Activated CD8-positive, alpha-beta T cell treated with anti-CD3 and anti-CD28 coated beads for 36 hours (primary cell): ENCODE data around the gene MYO1D. TPM values are rescaled to one million over a fixed set of nuclear protein-coding genes. Genes with fewer than 3 reads are reported as not detected.

ENCODE experiments used
- ATAC-seq: fragments of 200-7000 bp; cut with Tn5 transposase; one replicate; pipeline ENCODE4 v1.10.0; 2021; ENCODE audit warnings: mild to moderate bottlenecking, moderate library complexity
- CTCF ChIA-PET: fragments of 350-600 bp; sonication (Branson Sonifier 250); formaldehyde crosslinking; loops from one replicate; lab custom pipeline; 2021; ENCODE audit warnings: antibody characterized with exemption; lab: Charles Lee
- POLR2A ChIA-PET: fragments of 350-600 bp; sonication (Branson Sonifier 250); formaldehyde crosslinking; loops from one replicate; lab custom pipeline; 2021; ENCODE audit warnings: antibody characterized with exemption; lab: Charles Lee
- DNase-seq: peaks from one replicate; pipeline ENCODE4 v3.0.0-alpha.2; 2020
- H3K27ac Mint-ChIP-seq: one replicate; pipeline ENCODE4 v1.8.0; 2021; ENCODE audit warnings: mild to moderate bottlenecking, mixed read lengths
- H3K27me3 Mint-ChIP-seq: one replicate; pipeline ENCODE4 v1.8.0; 2021; ENCODE audit warnings: mixed read lengths
- H3K36me3 Mint-ChIP-seq: one replicate; pipeline ENCODE4 v1.8.0; 2021; ENCODE audit warnings: low read depth, mixed read lengths
- H3K4me1 Mint-ChIP-seq: one replicate; pipeline ENCODE4 v1.8.0; 2021; ENCODE audit warnings: low read depth, mixed read lengths
- H3K4me3 Mint-ChIP-seq: one replicate; pipeline ENCODE4 v1.8.0; 2021; ENCODE audit warnings: mild to moderate bottlenecking, moderate library complexity, mixed read lengths
- H3K9me3 Mint-ChIP-seq: one replicate; pipeline ENCODE4 v1.8.0; 2021; ENCODE audit warnings: mixed read lengths
- CTCF ChIP-seq: fragments of 200-600 bp; IDR thresholded peaks from one replicate; pipeline ENCODE4 v1.8.0; 2022; ENCODE audit warnings: antibody characterized with exemption, mild to moderate bottlenecking
- intact Hi-C: fragments of 100-400 bp; cut with micrococcal nuclease; formaldehyde crosslinking; loops from one replicate; pipeline ENCODE4 v1.10.0; 2022
- total RNA-seq, 2 experiments: library from RNA; stranded (reverse); gene quantifications; one replicate each; pipeline ENCODE4 v1.2.3, GENCODE V29; 2021

The MYO1D gene
- total RNA-seq, 2 experiments from 2014 or later = 8.3 to 9.2 TPM

DNA sequence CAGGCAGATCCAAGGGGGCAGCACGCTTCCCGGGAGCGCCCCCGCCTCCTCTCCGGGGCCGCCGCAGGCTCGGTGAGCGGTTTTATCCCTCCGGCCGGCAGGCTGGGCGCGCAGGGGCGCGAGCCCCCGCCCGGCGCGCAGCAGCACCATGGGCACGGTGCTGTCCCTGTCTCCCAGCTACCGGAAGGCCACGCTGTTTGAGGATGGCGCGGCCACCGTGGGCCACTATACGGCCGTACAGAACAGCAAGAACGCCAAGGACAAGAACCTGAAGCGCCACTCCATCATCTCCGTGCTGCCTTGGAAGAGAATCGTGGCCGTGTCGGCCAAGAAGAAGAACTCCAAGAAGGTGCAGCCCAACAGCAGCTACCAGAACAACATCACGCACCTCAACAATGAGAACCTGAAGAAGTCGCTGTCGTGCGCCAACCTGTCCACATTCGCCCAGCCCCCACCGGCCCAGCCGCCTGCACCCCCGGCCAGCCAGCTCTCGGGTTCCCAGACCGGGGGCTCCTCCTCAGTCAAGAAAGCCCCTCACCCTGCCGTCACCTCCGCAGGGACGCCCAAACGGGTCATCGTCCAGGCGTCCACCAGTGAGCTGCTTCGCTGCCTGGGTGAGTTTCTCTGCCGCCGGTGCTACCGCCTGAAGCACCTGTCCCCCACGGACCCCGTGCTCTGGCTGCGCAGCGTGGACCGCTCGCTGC, 389.3 kb downstream of the MYO1D start:
- ChIA-PET POLR2A (interaction anchor here (0.6 to 5.0 kb wide), 8 partner anchors 8 to 266 kb away, joined by 3 to 43 read pairs (median 4); no protein-coding TSS in a partner anchor), CTCF (interaction anchor here (0.6 to 7.3 kb wide), 15 partner anchors 11 to 389 kb away, joined by 3 to 70 read pairs (median 3); partner anchors contain the start of genes MYO1D and PSMD11)
- Mint-ChIP-seq H3K27me3 (no peaks in the 10 kb centered on the region), H3K4me3 (peak overlapping the region; percentile 95), H3K4me1 (peaks cover 60% of the 10 kb centered on the region), H3K27ac (peak overlapping the region; percentile 90), H3K9me3 (no peaks in the 10 kb centered on the region), H3K36me3 (peaks cover 30% of the 10 kb centered on the region)
- ATAC-seq = no peak
- intact Hi-C loops = loop anchor here (5.0 to 10.0 kb wide), 2 partner anchors 35 to 267 kb away; no protein-coding TSS in a partner anchor
- no peak for TF ChIP-seq CTCF
- DNase-seq = peak; percentile 54

DNA sequence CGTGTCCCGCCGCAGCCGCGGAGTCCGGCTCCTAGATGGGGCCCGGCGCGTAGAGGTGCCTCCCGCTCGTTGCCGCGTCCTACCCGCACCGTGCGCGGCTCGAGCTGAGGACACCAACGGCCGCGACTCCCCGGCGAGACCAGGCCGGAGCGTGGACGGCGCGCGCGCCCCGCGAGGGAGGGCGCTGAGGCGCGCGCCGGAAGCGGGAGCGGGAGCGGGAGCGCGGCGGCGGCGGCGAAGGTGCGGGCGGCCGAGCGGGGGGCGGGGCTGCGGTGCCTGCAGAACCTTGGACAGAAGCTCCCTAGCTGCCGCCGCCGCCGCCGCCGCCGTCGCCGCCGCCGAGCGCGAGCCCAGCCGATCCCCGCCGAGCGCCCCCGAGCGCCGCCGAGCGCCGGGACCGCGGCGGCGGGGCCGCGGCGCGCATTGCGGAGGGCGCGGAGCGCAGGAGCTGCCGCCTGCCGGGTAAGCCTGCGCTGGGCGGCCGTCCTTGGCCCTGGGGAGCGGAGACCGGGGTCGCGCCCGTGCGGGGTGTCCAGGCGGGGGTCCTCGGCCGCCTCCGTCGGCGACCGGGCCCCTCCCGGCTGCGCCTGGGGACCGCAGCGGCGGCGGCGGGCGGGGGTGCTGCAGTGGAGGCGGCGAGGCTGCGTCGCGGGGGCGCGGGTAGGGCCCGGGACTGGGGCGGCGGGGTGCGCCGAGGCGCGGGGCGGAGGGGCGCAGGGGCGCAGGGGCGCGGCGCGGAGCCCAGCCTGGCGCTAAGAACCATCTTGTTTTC, 390.0 kb downstream of the MYO1D start, which contains the start of gene CDK5R1:
Gene CDK5R1 (plus strand): TSS at position 293 of the 772 bp plus-strand sequence. CDS start 628 bp downstream, outside the sequence.
- POLR2A ChIA-PET = interaction anchor here (1.2 to 5.0 kb wide), 8 partner anchors 9 to 267 kb away, joined by 3 to 43 read pairs (median 5); partner anchors contain the start of gene PSMD11
- no peak for TF ChIP-seq CTCF
- intact Hi-C loops = loop anchor here (5.0 to 10.0 kb wide), 2 partner anchors 35 to 268 kb away; no protein-coding TSS in a partner anchor
- H3K27ac Mint-ChIP-seq = peak within 1 kb of the TSS; percentile 90
- no peaks in the 10 kb centered on the region for H3K9me3 Mint-ChIP-seq
- no peaks in the 10 kb centered on the region for H3K27me3 Mint-ChIP-seq
- peak; percentile 73 for DNase-seq
- peak; percentile 72 for ATAC-seq
- peak within 1 kb of the TSS; percentile 95 for H3K4me3 Mint-ChIP-seq
- H3K4me1 Mint-ChIP-seq = peaks cover 56% of the 10 kb centered on the region
- peaks cover 31% of the 10 kb centered on the region for H3K36me3 Mint-ChIP-seq
- CTCF ChIA-PET = interaction anchor here (0.7 to 7.3 kb wide), 11 partner anchors 10 to 390 kb away, joined by 3 to 70 read pairs (median 3); partner anchors contain the start of genes MYO1D and PSMD11

DNA sequence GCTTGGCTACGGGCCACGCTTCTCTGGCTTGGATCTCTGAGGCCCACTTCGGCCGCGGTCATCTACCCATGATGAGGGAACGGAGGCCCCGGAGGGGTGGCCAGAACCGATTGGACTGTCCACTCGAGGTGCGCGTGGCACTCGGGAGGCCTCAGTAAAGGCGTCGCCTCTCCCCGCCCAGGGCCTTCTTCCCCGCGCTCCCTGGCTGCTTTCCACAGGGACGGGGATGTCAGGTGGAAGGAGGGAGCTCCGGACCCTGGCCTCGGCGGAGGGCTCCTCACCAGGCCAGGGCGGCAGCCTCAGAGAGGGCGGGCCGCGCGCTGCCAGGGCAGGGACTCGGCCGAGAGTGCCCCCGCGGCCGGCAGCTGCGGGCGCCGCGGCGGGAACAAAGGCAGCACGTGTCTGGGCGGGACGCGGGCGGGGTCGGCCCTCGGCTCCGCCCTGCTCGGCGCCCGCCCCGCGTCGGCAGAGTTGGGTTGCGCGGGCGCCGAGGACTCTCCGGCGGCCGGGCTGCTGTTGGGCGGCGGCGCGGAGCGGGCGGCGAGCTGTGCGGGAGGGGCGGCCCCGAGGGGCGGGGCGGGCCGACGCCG, 390.7 kb downstream of the MYO1D start:
- H3K4me3 Mint-ChIP-seq = peak overlapping the region; percentile 61
- peak; percentile 61 for DNase-seq
- no peaks in the 10 kb centered on the region for H3K9me3 Mint-ChIP-seq
- peak; percentile 74 for ATAC-seq
- H3K36me3 Mint-ChIP-seq = peaks cover 36% of the 10 kb centered on the region
- TF ChIP-seq CTCF = no peak
- H3K27ac Mint-ChIP-seq = peak overlapping the region; percentile 16
- no peaks in the 10 kb centered on the region for H3K27me3 Mint-ChIP-seq
- peaks cover 50% of the 10 kb centered on the region for H3K4me1 Mint-ChIP-seq
- intact Hi-C loops = loop anchor here (5.0 to 10.0 kb wide), 2 partner anchors 36 to 269 kb away; no protein-coding TSS in a partner anchor
- POLR2A ChIA-PET = interaction anchor here (0.5 to 5.0 kb wide), 10 partner anchors 10 to 292 kb away, joined by 3 to 43 read pairs (median 4); partner anchors contain the start of gene PSMD11
- CTCF ChIA-PET = interaction anchor here (1.0 to 7.3 kb wide), 9 partner anchors 10 to 391 kb away, joined by 3 to 70 read pairs (median 9); partner anchors contain the start of genes MYO1D and PSMD11

DNA sequence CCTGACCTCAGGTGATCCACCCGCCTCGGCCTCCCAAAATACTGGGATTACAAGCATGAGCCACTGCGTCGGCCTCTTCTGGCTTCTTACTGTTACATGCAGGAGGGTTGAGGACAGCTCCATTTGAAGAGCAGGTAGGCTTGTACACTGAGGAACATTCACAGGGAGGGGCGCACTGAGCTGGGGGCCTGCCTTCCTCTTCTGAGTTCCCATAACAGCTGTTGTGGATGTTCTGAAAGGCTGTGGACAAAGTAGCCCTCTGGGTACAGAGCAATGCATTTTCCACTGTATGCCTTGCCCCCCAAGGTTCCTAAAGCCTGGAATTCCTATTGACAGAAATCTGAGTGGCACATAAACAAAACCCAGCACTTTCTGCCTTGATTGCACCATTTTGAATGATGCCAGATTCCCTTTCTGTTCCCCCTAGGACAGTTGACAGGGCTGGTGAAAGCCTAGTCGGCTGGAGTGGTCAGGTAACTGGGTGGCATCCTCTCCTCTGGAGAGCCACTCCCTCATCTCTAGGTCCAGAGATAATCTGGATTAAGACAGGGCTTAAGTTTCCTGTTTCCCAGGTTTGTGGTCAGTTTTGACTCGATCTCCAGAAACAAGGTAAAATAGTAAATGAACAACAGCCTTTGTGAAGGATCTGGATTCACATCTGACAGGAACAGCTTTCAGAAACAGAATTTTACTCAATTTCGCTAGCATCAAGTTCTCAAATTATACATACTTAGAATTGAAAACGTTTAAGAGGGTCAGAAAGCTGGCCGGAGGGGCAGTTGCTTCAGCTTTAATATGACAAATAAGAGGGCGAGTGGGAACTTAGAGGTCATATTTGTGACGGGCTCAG, 391.4 kb downstream of the MYO1D start:
- no peak for TF ChIP-seq CTCF
- Mint-ChIP-seq H3K4me1 (peaks cover 42% of the 10 kb centered on the region), H3K27me3 (no peaks in the 10 kb centered on the region), H3K4me3 (peak overlapping the region; percentile 61), H3K36me3 (peaks cover 37% of the 10 kb centered on the region), H3K27ac (peak overlapping the region; percentile 16), H3K9me3 (no peaks in the 10 kb centered on the region)
- ChIA-PET POLR2A (interaction anchor here (0.5 to 5.0 kb wide), 10 partner anchors 9 to 291 kb away, joined by 3 to 43 read pairs (median 4); partner anchors contain the start of gene PSMD11), CTCF (interaction anchor here (1.0 to 7.3 kb wide), 12 partner anchors 14 to 391 kb away, joined by 3 to 70 read pairs (median 10); partner anchors contain the start of genes MYO1D and PSMD11)
- DNase-seq = no peak
- intact Hi-C loops = loop anchor here (5.0 to 10.0 kb wide), 2 partner anchors 37 to 269 kb away; no protein-coding TSS in a partner anchor
- ATAC-seq = no peak
